HCT116 (cell line): ENCODE results near the gene RPL13. TPM values are rescaled to one million over a fixed set of nuclear protein-coding genes. Genes with fewer than 3 reads are reported as not detected.

Experiments
- ATAC-seq: fragments of 200-7000 bp; cut with Tn5 transposase; 2 replicates; pipeline ENCODE4 v1.9.1; 2020; ENCODE audit warnings: mild to moderate bottlenecking, moderate library complexity
- BruUV-seq: library from RNA; stranded (reverse); fragments of 400-500 nt; replicated peaks from 2 replicates; lab custom pipeline; 2021; lab: Mats Ljungman, UMichigan
- CTCF ChIA-PET: fragments of 300-600 bp; sonication (Branson Sonifier 250); formaldehyde crosslinking; loops from one replicate; lab custom pipeline; 2021; ENCODE audit warnings: antibody characterized with exemption; lab: Charles Lee
- POLR2A ChIA-PET: fragments of 300-600, 350-600 bp; sonication (Branson Sonifier 250); formaldehyde crosslinking; loops from one replicate; lab custom pipeline; 2021; ENCODE audit warnings: antibody characterized with exemption; lab: Charles Lee
- RAD21 ChIA-PET, 2 experiments: fragments of 300-600 bp; sonication (Branson Sonifier 250); formaldehyde crosslinking; loops; one replicate each; lab custom pipeline; 2023; ENCODE audit warnings: low total read pairs in 2 of 2; ENCODE audit not compliant: uncharacterized antibody in 2 of 2, unreplicated experiment in 2 of 2, low non-redundant PET in 1 of 2; lab: Charles Lee
- DNase-seq: peaks from one replicate; pipeline ENCODE4 v3.0.0-alpha.2; 2010; ENCODE audit warnings: low read depth, low spot score
- H2AFZ ChIP-seq: fragments of 200-600 bp; shearing (Covaris generic), sonication (generic); 2 replicates; pipeline ENCODE4 v1.6.1; 2017; ENCODE audit warnings: low read depth, mixed run types, mixed read lengths, antibody characterized with exemption, low read length; ENCODE audit not compliant: poor library complexity, severe bottlenecking
- H3K27ac ChIP-seq: 2 replicates; pipeline ENCODE4 v1.5.1; 2012; ENCODE audit warnings: low read depth, low read length
- H3K27me3 ChIP-seq: fragments of 200-600 bp; sonication (generic); 2 replicates; pipeline ENCODE4 v1.6.1; 2016; ENCODE audit warnings: mixed run types, low read length, mixed read lengths; ENCODE audit not compliant: insufficient read depth
- H3K36me3 ChIP-seq, 2 experiments: fragments of 200-500 bp in 1 of 2; fragments of 200-600 bp in 1 of 2; sonication (Bioruptor generic) in 1 of 2; sonication (generic) in 1 of 2; 2 replicates each; pipeline versions ENCODE4 v1.5.1 to v1.6.1; 2014 to 2016; ENCODE audit warnings: low read length in 2 of 2, inconsistent platforms in 1 of 2, mixed read lengths in 1 of 2, mixed run types in 1 of 2; ENCODE audit not compliant: insufficient read depth in 2 of 2, control insufficient read depth in 1 of 2
- H3K4me1 ChIP-seq, 2 experiments: fragments of 200-600 bp in 1 of 2; sonication (generic) in 1 of 2; 2 replicates each; pipeline versions ENCODE4 v1.5.1 to v1.6.1; 2012 to 2017; ENCODE audit warnings: low read length in 2 of 2, inconsistent platforms in 1 of 2, mild to moderate bottlenecking in 1 of 2, mixed read lengths in 1 of 2, mixed run types in 1 of 2, moderate library complexity in 1 of 2; ENCODE audit not compliant: insufficient read depth in 2 of 2, control insufficient read depth in 1 of 2
- H3K4me2 ChIP-seq: fragments of 200-600 bp; sonication (generic); 2 replicates; pipeline ENCODE4 v1.6.1; 2017; ENCODE audit warnings: mixed run types, low read length, mixed read lengths
- H3K4me3 ChIP-seq, 2 experiments: fragments of 200-600 bp in 1 of 2; sonication (generic) in 1 of 2; replicated peaks in 1 of 2; 2 replicates each; pipeline ENCODE4 v1.5.1; 2011 to 2016; ENCODE audit warnings: low read length in 2 of 2, control low read depth in 1 of 2, low read depth in 1 of 2, mild to moderate bottlenecking in 1 of 2, mixed read lengths in 1 of 2, mixed run types in 1 of 2
- H3K79me2 ChIP-seq: fragments of 200-600 bp; sonication (generic); 2 replicates; pipeline ENCODE4 v1.6.1; 2017; ENCODE audit warnings: mild to moderate bottlenecking, mixed run types, low read length, moderate library complexity, mixed read lengths; ENCODE audit not compliant: insufficient read depth
- H3K9ac ChIP-seq: fragments of 200-600 bp; sonication (generic); 2 replicates; pipeline ENCODE4 v1.6.1; 2016; ENCODE audit warnings: low read length, mixed read lengths
- H3K9me2 ChIP-seq: fragments of 200-600 bp; sonication (generic), shearing (Covaris generic); 2 replicates; pipeline ENCODE4 v1.6.1; 2017; ENCODE audit warnings: mixed run types, mild to moderate bottlenecking, moderate library complexity; ENCODE audit not compliant: insufficient read depth
- H3K9me3 ChIP-seq, 2 experiments: fragments of 200-500 bp in 1 of 2; fragments of 200-600 bp in 1 of 2; sonication (Bioruptor generic) in 1 of 2; sonication (generic) in 1 of 2; 2 replicates each; pipeline ENCODE4 v1.6.1; 2014 to 2017; ENCODE audit warnings: low read length in 2 of 2, mixed read lengths in 2 of 2, inconsistent platforms in 1 of 2, low read depth in 1 of 2, mild to moderate bottlenecking in 1 of 2, mixed run types in 1 of 2, moderate library complexity in 1 of 2; ENCODE audit not compliant: control insufficient read depth in 1 of 2, insufficient read depth in 1 of 2
- H4K20me1 ChIP-seq: fragments of 200-600 bp; sonication (generic), shearing (Covaris generic); 2 replicates; pipeline ENCODE4 v1.6.1; 2017; ENCODE audit warnings: mixed run types, mild to moderate bottlenecking, moderate library complexity; ENCODE audit not compliant: insufficient read depth
- CBX3 ChIP-seq: IDR thresholded peaks from 2 replicates; pipeline ENCODE4 v1.6.1; 2012; ENCODE audit warnings: low read depth
- CEBPB ChIP-seq: IDR thresholded peaks from 2 replicates; pipeline ENCODE4 v1.6.1; 2012; ENCODE audit warnings: low read depth
- EGR1 ChIP-seq: IDR thresholded peaks from 2 replicates; pipeline ENCODE4 v1.6.1; 2012; ENCODE audit warnings: low read depth
- ELF1 ChIP-seq: IDR thresholded peaks from 2 replicates; pipeline ENCODE4 v1.6.1; 2012; ENCODE audit warnings: low read depth, borderline replicate concordance
- EZH2 ChIP-seq: fragments of 200-600 bp; sonication (generic); IDR thresholded peaks from 2 replicates; pipeline ENCODE4 v1.6.1; 2017; ENCODE audit warnings: antibody characterized with exemption, mixed run types
- JUND ChIP-seq: IDR thresholded peaks from 2 replicates; pipeline ENCODE4 v1.6.1; 2012
- POLR2A ChIP-seq: IDR thresholded peaks from 2 replicates; pipeline ENCODE4 v1.7.0; 2011; ENCODE audit warnings: borderline replicate concordance; ENCODE audit not compliant: insufficient read depth, insufficient read length; ENCODE audit errors: extremely low read depth
- POLR2AphosphoS5 ChIP-seq: IDR thresholded peaks from 2 replicates; pipeline ENCODE4 v1.6.1; 2011; ENCODE audit warnings: mild to moderate bottlenecking, low read depth, low read length, moderate library complexity
- RAD21 ChIP-seq: IDR thresholded peaks from 2 replicates; pipeline ENCODE4 v1.6.1; 2012; ENCODE audit warnings: low read depth, mild to moderate bottlenecking
- SIN3A ChIP-seq: IDR thresholded peaks from 2 replicates; pipeline ENCODE4 v1.6.1; 2012; ENCODE audit warnings: low read depth
- SP1 ChIP-seq: IDR thresholded peaks from 2 replicates; pipeline ENCODE4 v1.6.1; 2012; ENCODE audit warnings: low read depth
- TCF7L2 ChIP-seq: IDR thresholded peaks from 2 replicates; pipeline ENCODE4 v1.7.0; 2011; ENCODE audit warnings: borderline replicate concordance, inconsistent platforms; ENCODE audit not compliant: insufficient read depth, insufficient read length; ENCODE audit errors: extremely low read depth
- YY1 ChIP-seq: IDR thresholded peaks from 2 replicates; pipeline ENCODE4 v1.6.1; 2011; ENCODE audit warnings: low read length, low read depth, moderate library complexity, mild to moderate bottlenecking; ENCODE audit not compliant: insufficient replicate concordance; ENCODE audit errors: extremely low read depth
- ZFX ChIP-seq: fragments of 450-650 bp; IDR thresholded peaks from 2 replicates; pipeline ENCODE4 v1.6.1; 2017
- ZNF274 ChIP-seq: fragments of 200-500 bp; sonication (Bioruptor generic); IDR thresholded peaks from 2 replicates; pipeline ENCODE4 v1.6.1; 2014; ENCODE audit warnings: mild to moderate bottlenecking, low read depth, low read length, inconsistent platforms
- intact Hi-C: fragments of 100-400 bp; cut with micrococcal nuclease; formaldehyde crosslinking; loops from 2 replicates; pipeline ENCODE4 v1.10.0; 2022
- total RNA-seq: library from RNA; stranded (reverse); gene quantifications from one replicate; pipeline ENCODE4 v1.2.1, GENCODE V29; 2021; ENCODE audit not compliant: unreplicated experiment
- TF ChIP-seq, protein P1 (sequence below): IDR thresholded peaks from 2 replicates; pipeline ENCODE4 v1.6.1; 2011; ENCODE audit warnings: mild to moderate bottlenecking, low read length, moderate library complexity; ENCODE audit not compliant: insufficient replicate concordance; ENCODE audit errors: extremely low read depth
- TF ChIP-seq, protein P2 (sequence below): IDR thresholded peaks from 2 replicates; pipeline ENCODE4 v1.6.1; 2012
- TF ChIP-seq, protein P3 (sequence below), 3 experiments: fragments of 200-600 bp in 1 of 3; sonication (generic) in 1 of 3; IDR thresholded peaks in 2 of 3; conservative IDR thresholded peaks in 1 of 3; 2 replicates each; pipeline ENCODE4 v1.5.1; 2012 to 2017; ENCODE audit warnings: low read depth in 2 of 3, low read length in 2 of 3, antibody characterized with exemption in 1 of 3, borderline replicate concordance in 1 of 3, control low read depth in 1 of 3, mild to moderate bottlenecking in 1 of 3, mixed read lengths in 1 of 3, mixed run types in 1 of 3, moderate library complexity in 1 of 3; ENCODE audit not compliant: insufficient read depth in 1 of 3
- TF ChIP-seq, protein P4 (sequence below): IDR thresholded peaks from 2 replicates; pipeline ENCODE4 v1.6.1; 2012; ENCODE audit warnings: low read depth

Gene RPL13
- total RNA-seq, 1 experiment from 2014 or later, result 4,404 TPM

DNA sequence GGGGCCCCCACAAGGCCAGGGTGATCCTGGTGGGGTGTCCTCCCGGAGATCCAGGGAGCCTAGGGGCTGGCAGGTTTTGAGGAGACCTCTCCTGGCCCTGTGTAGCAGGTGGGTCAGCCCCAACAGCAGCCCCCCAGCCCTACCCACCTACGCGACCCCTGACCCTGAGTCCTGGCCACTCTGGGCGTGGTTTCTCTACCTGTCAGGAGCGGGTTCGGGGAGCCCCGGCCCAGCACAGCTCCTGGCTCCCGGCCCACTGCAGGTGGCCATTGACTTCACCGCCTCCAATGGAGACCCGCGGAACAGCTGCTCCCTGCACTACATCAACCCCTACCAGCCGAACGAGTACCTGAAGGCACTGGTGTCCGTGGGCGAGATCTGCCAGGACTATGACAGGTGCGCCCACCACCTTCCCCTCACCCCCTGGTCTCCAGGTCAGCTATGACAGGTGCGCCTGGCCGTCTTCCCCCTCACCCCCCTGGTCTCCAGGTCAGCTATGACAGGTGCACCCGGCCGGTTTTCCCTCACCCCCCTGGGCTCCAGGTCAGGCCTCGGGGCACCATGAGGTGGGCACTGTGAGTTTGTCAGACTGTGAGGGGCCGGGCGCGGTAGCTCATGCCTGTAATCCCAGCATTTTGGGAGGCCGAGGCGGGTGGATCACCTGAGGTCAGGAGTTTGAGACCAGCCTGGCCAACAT, 28.1 kb downstream of the RPL13 start:
- Histone ChIP-seq H3K79me2 (peaks cover 7% of the 10 kb centered on the region; the same call in 1 of the 2 replicates), H3K36me3 (peaks cover 16 to 48% of the 10 kb centered on the region in 2 experiments), H3K9me3 (no peaks in the 10 kb centered on the region; a peak in 1 of 4 replicates), H2AFZ (no peak overlapping the region), H3K27ac (no peak overlapping the region; the same call in 1 of the 2 replicates), H3K4me3 (no peak overlapping the region), H3K4me2 (no peak overlapping the region)
- ChIA-PET RAD21 (no interaction called here), POLR2A (no interaction called here), CTCF (interaction anchor here (0.9 to 1.2 kb wide), 2 partner anchors 11 to 23 kb away, joined by 3 read pairs; no protein-coding TSS in a partner anchor)
- no TSS peak for BruUV-seq
- intact Hi-C loops, result no loop called here
- no peak for DNase-seq
- TF ChIP-seq RAD21, result no peak
- TF ChIP-seq JUND, result no peak
- TF ChIP-seq, protein P1, sequence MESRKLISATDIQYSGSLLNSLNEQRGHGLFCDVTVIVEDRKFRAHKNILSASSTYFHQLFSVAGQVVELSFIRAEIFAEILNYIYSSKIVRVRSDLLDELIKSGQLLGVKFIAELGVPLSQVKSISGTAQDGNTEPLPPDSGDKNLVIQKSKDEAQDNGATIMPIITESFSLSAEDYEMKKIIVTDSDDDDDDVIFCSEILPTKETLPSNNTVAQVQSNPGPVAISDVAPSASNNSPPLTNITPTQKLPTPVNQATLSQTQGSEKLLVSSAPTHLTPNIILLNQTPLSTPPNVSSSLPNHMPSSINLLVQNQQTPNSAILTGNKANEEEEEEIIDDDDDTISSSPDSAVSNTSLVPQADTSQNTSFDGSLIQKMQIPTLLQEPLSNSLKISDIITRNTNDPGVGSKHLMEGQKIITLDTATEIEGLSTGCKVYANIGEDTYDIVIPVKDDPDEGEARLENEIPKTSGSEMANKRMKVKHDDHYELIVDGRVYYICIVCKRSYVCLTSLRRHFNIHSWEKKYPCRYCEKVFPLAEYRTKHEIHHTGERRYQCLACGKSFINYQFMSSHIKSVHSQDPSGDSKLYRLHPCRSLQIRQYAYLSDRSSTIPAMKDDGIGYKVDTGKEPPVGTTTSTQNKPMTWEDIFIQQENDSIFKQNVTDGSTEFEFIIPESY, result no peak
- TF ChIP-seq, protein P2, sequence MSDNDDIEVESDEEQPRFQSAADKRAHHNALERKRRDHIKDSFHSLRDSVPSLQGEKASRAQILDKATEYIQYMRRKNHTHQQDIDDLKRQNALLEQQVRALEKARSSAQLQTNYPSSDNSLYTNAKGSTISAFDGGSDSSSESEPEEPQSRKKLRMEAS, result no peak
- TF ChIP-seq TCF7L2, result no peak
- no peak for TF ChIP-seq YY1
- TF ChIP-seq, protein P3, sequence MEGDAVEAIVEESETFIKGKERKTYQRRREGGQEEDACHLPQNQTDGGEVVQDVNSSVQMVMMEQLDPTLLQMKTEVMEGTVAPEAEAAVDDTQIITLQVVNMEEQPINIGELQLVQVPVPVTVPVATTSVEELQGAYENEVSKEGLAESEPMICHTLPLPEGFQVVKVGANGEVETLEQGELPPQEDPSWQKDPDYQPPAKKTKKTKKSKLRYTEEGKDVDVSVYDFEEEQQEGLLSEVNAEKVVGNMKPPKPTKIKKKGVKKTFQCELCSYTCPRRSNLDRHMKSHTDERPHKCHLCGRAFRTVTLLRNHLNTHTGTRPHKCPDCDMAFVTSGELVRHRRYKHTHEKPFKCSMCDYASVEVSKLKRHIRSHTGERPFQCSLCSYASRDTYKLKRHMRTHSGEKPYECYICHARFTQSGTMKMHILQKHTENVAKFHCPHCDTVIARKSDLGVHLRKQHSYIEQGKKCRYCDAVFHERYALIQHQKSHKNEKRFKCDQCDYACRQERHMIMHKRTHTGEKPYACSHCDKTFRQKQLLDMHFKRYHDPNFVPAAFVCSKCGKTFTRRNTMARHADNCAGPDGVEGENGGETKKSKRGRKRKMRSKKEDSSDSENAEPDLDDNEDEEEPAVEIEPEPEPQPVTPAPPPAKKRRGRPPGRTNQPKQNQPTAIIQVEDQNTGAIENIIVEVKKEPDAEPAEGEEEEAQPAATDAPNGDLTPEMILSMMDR (IDR thresholded peaks at IDR 0.05 in 2 of 3, conservative IDR thresholded peaks at IDR 0.05 in 1 of 3; ENCODE audit: borderline replicate concordance in 1 of 3, insufficient read depth in 1 of 3, low read depth in 2 of 3, low read length in 2 of 3), result no peak
- TF ChIP-seq, protein P4, sequence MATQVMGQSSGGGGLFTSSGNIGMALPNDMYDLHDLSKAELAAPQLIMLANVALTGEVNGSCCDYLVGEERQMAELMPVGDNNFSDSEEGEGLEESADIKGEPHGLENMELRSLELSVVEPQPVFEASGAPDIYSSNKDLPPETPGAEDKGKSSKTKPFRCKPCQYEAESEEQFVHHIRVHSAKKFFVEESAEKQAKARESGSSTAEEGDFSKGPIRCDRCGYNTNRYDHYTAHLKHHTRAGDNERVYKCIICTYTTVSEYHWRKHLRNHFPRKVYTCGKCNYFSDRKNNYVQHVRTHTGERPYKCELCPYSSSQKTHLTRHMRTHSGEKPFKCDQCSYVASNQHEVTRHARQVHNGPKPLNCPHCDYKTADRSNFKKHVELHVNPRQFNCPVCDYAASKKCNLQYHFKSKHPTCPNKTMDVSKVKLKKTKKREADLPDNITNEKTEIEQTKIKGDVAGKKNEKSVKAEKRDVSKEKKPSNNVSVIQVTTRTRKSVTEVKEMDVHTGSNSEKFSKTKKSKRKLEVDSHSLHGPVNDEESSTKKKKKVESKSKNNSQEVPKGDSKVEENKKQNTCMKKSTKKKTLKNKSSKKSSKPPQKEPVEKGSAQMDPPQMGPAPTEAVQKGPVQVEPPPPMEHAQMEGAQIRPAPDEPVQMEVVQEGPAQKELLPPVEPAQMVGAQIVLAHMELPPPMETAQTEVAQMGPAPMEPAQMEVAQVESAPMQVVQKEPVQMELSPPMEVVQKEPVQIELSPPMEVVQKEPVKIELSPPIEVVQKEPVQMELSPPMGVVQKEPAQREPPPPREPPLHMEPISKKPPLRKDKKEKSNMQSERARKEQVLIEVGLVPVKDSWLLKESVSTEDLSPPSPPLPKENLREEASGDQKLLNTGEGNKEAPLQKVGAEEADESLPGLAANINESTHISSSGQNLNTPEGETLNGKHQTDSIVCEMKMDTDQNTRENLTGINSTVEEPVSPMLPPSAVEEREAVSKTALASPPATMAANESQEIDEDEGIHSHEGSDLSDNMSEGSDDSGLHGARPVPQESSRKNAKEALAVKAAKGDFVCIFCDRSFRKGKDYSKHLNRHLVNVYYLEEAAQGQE, result no peak
- TF ChIP-seq EGR1, result no peak
- no peak for TF ChIP-seq ZFX
- no peak for TF ChIP-seq POLR2AphosphoS5
- no peak for TF ChIP-seq ZNF274
- no peak for TF ChIP-seq POLR2A
- TF ChIP-seq EZH2, result no peak
- no peak for TF ChIP-seq SP1
- no peak for TF ChIP-seq CEBPB
- TF ChIP-seq SIN3A, result no peak
- TF ChIP-seq CBX3, result no peak
- no peak for TF ChIP-seq ELF1
- TF ChIP-seq, all 23 proteins: peak for 0
- peaks cover 4 to 17% of the 10 kb centered on the region in 2 experiments; a peak in 3 of 4 replicates for H3K4me1 ChIP-seq
- no peaks in the 10 kb centered on the region for H3K27me3 ChIP-seq
- ATAC-seq, result no peak
- no peaks in the 10 kb centered on the region; the same call in 1 of the 2 replicates for H4K20me1 ChIP-seq
- no peak overlapping the region for H3K9ac ChIP-seq
- H3K9me2 ChIP-seq, result no peaks in the 10 kb centered on the region
